NCI-H748 treated with DMSO at 0.1 percent for 48 hours (cell line): ENCODE data around the gene FIGNL2.
"Not testable (repeated sequence)": the region's sequence is repeated elsewhere in the genome, so short reads cannot be mapped to it uniquely, and the experiment has no call there.

Source experiments
- DNase-seq: peaks from one replicate; lab custom pipeline; 2025; lab: John Stamatoyannopoulos, UW

Gene FIGNL2

GRCh38 chr12:51817027-51817953, 31.2 kb downstream of the FIGNL2 start:
- DNase-seq = no peak

GRCh38 chr12:51815571-51815970, 32.9 kb downstream of the FIGNL2 start:
- no peak for DNase-seq

GRCh38 chr12:51814311-51815088, 34.0 kb downstream of the FIGNL2 start:
- DNase-seq = peak; percentile 7

- DNase-seq = no peak
These were observed 34.6 kb downstream of the FIGNL2 start for GRCh38 chr12:51813931-51814310.

GRCh38 chr12:51812871-51813270, 35.6 kb downstream of the FIGNL2 start:
- DNase-seq = no peak

GRCh38 chr12:51811203-51812202, 37.0 kb downstream of the FIGNL2 start:
- no peak for DNase-seq

- DNase-seq = no peak
These were observed 39.3 kb downstream of the FIGNL2 start for GRCh38 chr12:51809193-51809592.

GRCh38 chr12:51806896-51807295, 41.6 kb downstream of the FIGNL2 start:
- no peak for DNase-seq

- DNase-seq = no peak
These were observed 47.5 kb downstream of the FIGNL2 start for GRCh38 chr12:51801027-51801426.

GRCh38 chr12:51798501-51798900, 50.0 kb downstream of the FIGNL2 start:
- no peak for DNase-seq

GRCh38 chr12:51798051-51798450, 50.5 kb downstream of the FIGNL2 start:
- not testable (repeated sequence) for DNase-seq

- no peak for DNase-seq
These were observed 51.2 kb downstream of the FIGNL2 start for GRCh38 chr12:51797301-51797700.

- no peak for DNase-seq
These were observed 55.3 kb downstream of the FIGNL2 start for GRCh38 chr12:51793201-51793600.

- no peak for DNase-seq
These were observed 56.1 kb downstream of the FIGNL2 start for GRCh38 chr12:51792417-51792816.

- no peak for DNase-seq
These were observed 59.6 kb downstream of the FIGNL2 start for GRCh38 chr12:51788876-51789275.

- DNase-seq = no peak
These were observed 62.6 kb downstream of the FIGNL2 start for GRCh38 chr12:51785906-51786305.

- no peak for DNase-seq
These were observed 63.8 kb downstream of the FIGNL2 start for GRCh38 chr12:51784688-51785087.

- no peak for DNase-seq
These were observed 68.6 kb downstream of the FIGNL2 start for GRCh38 chr12:51779876-51780275.

GRCh38 chr12:51777973-51778372, 70.5 kb downstream of the FIGNL2 start:
- DNase-seq = no peak

- DNase-seq = no peak
These were observed 71.1 kb downstream of the FIGNL2 start for GRCh38 chr12:51777457-51777856.

GRCh38 chr12:51774933-51775332, 73.6 kb downstream of the FIGNL2 start:
- DNase-seq = no peak
